KMS-11 (cell line): ENCODE measurements around the gene TMEM126A.

Experiments used
- H2AFZ ChIP-seq: fragments of 200-600 bp; sonication (generic); 2 replicates; pipeline ENCODE4 v1.6.1; 2016; ENCODE audit warnings: antibody characterized with exemption, mixed run types, low read depth
- H3K27ac ChIP-seq: fragments of 200-600 bp; sonication (generic); 2 replicates; pipeline ENCODE4 v1.6.1; 2016; ENCODE audit warnings: mild to moderate bottlenecking, mixed run types
- H3K27me3 ChIP-seq: fragments of 200-600 bp; sonication (generic); 2 replicates; pipeline ENCODE4 v1.6.1; 2017; ENCODE audit warnings: mild to moderate bottlenecking, low read depth, mixed run types, moderate library complexity; ENCODE audit not compliant: insufficient read depth
- H3K36me3 ChIP-seq: fragments of 200-600 bp; sonication (generic); 2 replicates; pipeline ENCODE4 v1.6.1; 2017; ENCODE audit warnings: mild to moderate bottlenecking, mixed run types; ENCODE audit not compliant: insufficient read depth
- H3K4me1 ChIP-seq: fragments of 200-600 bp; sonication (generic); 2 replicates; pipeline ENCODE4 v1.6.1; 2016; ENCODE audit warnings: mild to moderate bottlenecking, low read depth, mixed run types; ENCODE audit not compliant: poor library complexity, severe bottlenecking
- H3K4me2 ChIP-seq: fragments of 200-600 bp; sonication (generic); 2 replicates; pipeline ENCODE4 v1.7.0; 2016; ENCODE audit warnings: mild to moderate bottlenecking, mixed run types
- H3K4me3 ChIP-seq: fragments of 200-600 bp; sonication (generic); IDR thresholded peaks from 2 replicates; pipeline ENCODE4 v1.6.1; 2017; ENCODE audit warnings: low read depth, low read length, mixed read lengths; ENCODE audit not compliant: insufficient read depth
- H3K79me2 ChIP-seq: fragments of 200-600 bp; sonication (generic); 2 replicates; pipeline ENCODE4 v1.6.1; 2016; ENCODE audit warnings: low read depth, mixed run types; ENCODE audit not compliant: insufficient read depth
- H3K9ac ChIP-seq: fragments of 200-600 bp; sonication (generic); 2 replicates; pipeline ENCODE4 v1.6.1; 2016; ENCODE audit warnings: mild to moderate bottlenecking, mixed run types
- H4K20me1 ChIP-seq: fragments of 200-600 bp; sonication (generic); 2 replicates; pipeline ENCODE4 v1.6.1; 2016; ENCODE audit warnings: mild to moderate bottlenecking, mixed run types; ENCODE audit not compliant: insufficient read depth
- TF ChIP-seq, protein P1 (sequence below): fragments of 200-600 bp; sonication (generic); conservative IDR thresholded peaks from 2 replicates; pipeline ENCODE4 v1.6.1; 2017; ENCODE audit warnings: low read depth, mild to moderate bottlenecking, antibody characterized with exemption, low read length, moderate library complexity, mixed read lengths

TMEM126A gene

DNA sequence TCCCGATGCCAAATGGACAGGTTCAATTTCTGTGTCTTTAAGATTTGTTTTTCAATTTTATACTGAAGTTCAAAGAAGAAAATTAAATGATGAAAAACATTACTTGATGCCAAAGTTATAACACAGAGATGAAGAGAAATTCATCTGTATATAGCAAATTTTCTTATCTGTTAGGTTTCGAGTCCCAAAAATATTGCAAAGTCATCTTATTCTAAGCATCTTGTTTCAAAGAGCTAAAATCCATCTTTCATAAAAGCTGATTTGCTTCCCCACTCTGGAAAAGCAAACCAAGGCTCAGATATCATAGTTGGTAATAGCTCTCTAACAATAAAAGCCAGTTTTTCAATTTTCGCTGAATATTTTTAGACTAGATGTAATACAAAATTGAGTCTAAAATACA lies 57.2 kb downstream of the TMEM126A start:
- H3K79me2 ChIP-seq = no peaks in the 10 kb centered on the region
- TF ChIP-seq, protein P1, sequence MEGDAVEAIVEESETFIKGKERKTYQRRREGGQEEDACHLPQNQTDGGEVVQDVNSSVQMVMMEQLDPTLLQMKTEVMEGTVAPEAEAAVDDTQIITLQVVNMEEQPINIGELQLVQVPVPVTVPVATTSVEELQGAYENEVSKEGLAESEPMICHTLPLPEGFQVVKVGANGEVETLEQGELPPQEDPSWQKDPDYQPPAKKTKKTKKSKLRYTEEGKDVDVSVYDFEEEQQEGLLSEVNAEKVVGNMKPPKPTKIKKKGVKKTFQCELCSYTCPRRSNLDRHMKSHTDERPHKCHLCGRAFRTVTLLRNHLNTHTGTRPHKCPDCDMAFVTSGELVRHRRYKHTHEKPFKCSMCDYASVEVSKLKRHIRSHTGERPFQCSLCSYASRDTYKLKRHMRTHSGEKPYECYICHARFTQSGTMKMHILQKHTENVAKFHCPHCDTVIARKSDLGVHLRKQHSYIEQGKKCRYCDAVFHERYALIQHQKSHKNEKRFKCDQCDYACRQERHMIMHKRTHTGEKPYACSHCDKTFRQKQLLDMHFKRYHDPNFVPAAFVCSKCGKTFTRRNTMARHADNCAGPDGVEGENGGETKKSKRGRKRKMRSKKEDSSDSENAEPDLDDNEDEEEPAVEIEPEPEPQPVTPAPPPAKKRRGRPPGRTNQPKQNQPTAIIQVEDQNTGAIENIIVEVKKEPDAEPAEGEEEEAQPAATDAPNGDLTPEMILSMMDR = no peak
- H4K20me1 ChIP-seq = no peaks in the 10 kb centered on the region
- H3K36me3 ChIP-seq = no peaks in the 10 kb centered on the region
- no peak overlapping the region for H3K27ac ChIP-seq
- no peak overlapping the region for H3K4me2 ChIP-seq
- H3K4me3 ChIP-seq = no peak overlapping the region
- H3K9ac ChIP-seq = no peak overlapping the region
- H2AFZ ChIP-seq = no peak overlapping the region
- H3K27me3 ChIP-seq = no peaks in the 10 kb centered on the region
- H3K4me1 ChIP-seq = peaks cover 3% of the 10 kb centered on the region

DNA sequence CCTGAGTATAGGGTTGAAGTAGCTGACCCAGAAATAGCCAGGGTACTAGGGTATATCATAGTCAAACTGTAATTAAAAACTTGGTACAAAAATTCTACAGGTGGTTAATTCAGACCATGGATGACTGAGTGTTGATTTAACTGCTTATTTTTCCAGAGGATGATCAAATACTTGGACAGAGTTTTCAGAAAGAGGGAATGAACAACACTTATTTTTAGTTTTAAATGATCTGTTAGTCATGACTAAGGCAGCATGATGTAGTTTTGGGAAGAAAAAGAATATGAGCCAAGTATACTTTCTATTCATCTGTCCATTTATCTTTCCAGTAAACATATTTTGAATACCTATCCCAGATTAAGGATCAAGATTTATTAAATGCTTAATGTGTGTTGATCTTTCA lies 58.0 kb downstream of the TMEM126A start:
- TF ChIP-seq, protein P1 = no peak
- H3K4me1 ChIP-seq = no peaks in the 10 kb centered on the region
- no peaks in the 10 kb centered on the region for H3K79me2 ChIP-seq
- no peak overlapping the region for H3K4me3 ChIP-seq
- H3K9ac ChIP-seq = no peak overlapping the region
- no peak overlapping the region for H3K4me2 ChIP-seq
- H3K27ac ChIP-seq = no peak overlapping the region
- H3K27me3 ChIP-seq = no peaks in the 10 kb centered on the region
- no peaks in the 10 kb centered on the region for H4K20me1 ChIP-seq
- H2AFZ ChIP-seq = no peak overlapping the region
- H3K36me3 ChIP-seq = no peaks in the 10 kb centered on the region
